Measurements from ENCODE around the gene PPP2R5C.

PPP2R5C gene

GRCh38 chr14:101872346-101872745 is 110.8 kb downstream of the PPP2R5C start:
- no peak for DNase-seq (ENCODE audit: low read depth)
- TF ChIP-seq, protein P1, sequence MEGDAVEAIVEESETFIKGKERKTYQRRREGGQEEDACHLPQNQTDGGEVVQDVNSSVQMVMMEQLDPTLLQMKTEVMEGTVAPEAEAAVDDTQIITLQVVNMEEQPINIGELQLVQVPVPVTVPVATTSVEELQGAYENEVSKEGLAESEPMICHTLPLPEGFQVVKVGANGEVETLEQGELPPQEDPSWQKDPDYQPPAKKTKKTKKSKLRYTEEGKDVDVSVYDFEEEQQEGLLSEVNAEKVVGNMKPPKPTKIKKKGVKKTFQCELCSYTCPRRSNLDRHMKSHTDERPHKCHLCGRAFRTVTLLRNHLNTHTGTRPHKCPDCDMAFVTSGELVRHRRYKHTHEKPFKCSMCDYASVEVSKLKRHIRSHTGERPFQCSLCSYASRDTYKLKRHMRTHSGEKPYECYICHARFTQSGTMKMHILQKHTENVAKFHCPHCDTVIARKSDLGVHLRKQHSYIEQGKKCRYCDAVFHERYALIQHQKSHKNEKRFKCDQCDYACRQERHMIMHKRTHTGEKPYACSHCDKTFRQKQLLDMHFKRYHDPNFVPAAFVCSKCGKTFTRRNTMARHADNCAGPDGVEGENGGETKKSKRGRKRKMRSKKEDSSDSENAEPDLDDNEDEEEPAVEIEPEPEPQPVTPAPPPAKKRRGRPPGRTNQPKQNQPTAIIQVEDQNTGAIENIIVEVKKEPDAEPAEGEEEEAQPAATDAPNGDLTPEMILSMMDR (conservative IDR thresholded peaks at IDR 0.05; ENCODE audit: low read length) = no peak
- H3K4me3 ChIP-seq (ENCODE audit: low read length) = no peak overlapping the region

GRCh38 chr14:101873076-101873825 is 111.7 kb downstream of the PPP2R5C start:
- DNase-seq (ENCODE audit: low read depth) = no peak
- no peak overlapping the region for H3K4me3 ChIP-seq (ENCODE audit: low read length)
- TF ChIP-seq, protein P1 (conservative IDR thresholded peaks at IDR 0.05; ENCODE audit: low read length) = no peak

DNA sequence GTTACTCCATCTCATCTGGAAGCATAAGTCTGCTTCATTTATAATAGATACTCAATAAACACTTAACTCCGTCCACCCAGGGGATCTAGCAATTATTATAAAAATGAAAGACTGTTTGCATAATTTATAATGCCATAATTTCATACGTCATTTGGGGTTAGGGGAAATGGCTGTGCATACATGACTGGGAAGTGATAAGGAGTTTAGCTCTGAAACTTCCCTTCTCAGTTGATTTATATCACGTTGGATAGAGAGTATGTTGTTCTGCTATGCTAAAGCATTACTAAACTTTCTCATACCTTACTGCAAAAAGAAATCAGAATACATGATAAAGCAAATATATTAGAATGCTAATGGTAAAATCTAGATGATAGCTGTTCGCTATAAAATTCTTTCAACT is 112.5 kb downstream of the PPP2R5C start:
- TF ChIP-seq, protein P1 (conservative IDR thresholded peaks at IDR 0.05; ENCODE audit: low read length) = no peak
- DNase-seq (ENCODE audit: low read depth) = no peak
- H3K4me3 ChIP-seq (ENCODE audit: low read length) = no peak overlapping the region

DNA sequence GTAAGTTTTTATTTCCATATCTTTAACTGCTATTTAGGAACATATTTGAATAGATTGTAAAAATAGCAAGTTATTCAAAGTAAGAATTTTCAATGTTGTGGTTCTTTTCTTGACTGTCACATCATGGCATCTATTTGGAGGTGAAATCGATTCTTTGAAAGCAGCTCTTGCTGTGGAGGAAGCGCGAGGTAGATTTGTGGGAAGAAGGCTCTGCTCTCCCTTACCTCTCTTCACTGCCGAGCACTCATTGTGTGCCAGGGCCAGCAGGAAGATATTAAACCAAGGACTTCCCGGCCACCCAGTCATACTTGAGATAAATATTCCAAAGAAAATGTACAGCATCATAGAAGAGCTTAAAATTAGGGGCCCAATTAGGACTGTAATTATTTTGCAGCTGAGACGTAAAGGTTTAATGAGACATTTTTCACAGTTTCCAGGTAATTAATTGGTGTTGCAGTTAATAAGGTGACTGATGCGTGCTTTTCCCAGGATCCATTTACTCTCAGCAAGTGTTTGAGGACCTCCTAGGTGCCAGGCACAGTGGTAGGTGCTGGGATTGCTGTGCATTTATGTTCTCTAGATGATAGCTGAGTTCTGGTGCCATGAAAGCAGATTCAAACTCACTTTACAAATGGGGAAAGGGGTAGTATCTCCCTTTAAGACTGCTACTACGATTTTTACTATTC is 113.7 kb downstream of the PPP2R5C start:
- DNase-seq (ENCODE audit: low read depth) = no peak
- H3K4me3 ChIP-seq (ENCODE audit: low read length) = no peak overlapping the region
- TF ChIP-seq, protein P1 (conservative IDR thresholded peaks at IDR 0.05; ENCODE audit: low read length) = no peak

- TF ChIP-seq, protein P1 (conservative IDR thresholded peaks at IDR 0.05; ENCODE audit: low read length) = no peak
- H3K4me3 ChIP-seq (ENCODE audit: low read length) = no peak overlapping the region
- no peak for DNase-seq (ENCODE audit: low read depth)
Measured at GRCh38 chr14:101875727-101876554, 114.4 kb downstream of the PPP2R5C start.

DNA sequence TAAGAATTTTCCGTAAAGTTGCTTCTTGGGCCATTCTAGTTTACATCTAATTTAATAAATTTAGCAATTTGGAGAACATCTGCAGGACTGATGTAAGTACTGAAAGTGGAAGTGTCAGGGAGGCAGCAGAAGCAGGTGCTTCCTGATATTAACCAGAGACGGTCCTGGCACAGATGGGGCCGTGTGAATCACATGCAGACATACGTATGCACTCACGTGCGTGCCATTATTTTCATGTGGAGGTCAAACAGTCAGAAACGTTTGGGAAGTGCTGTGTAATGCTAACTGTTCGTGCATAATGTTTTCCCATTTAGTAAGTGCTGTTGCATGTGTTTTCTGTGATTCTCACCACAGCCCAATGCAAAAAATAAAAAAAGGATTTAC is 115.0 kb downstream of the PPP2R5C start:
- no peak overlapping the region for H3K4me3 ChIP-seq (ENCODE audit: low read length)
- peak; percentile 85 for DNase-seq (ENCODE audit: low read depth)
- TF ChIP-seq, protein P1 (conservative IDR thresholded peaks at IDR 0.05; ENCODE audit: low read length) = no peak
